ENCODE measurements around the gene HTATIP2. TPM values are rescaled to one million over a fixed set of nuclear protein-coding genes. Genes with fewer than 3 reads are reported as not detected.
A peak's percentile ranks its signal among the peaks of the same experiment; 100 is the strongest.

The HTATIP2 gene
- 10 to 100 TPM; 39.7 to 55.8 (median 41.4) TPM for total RNA-seq

DNA sequence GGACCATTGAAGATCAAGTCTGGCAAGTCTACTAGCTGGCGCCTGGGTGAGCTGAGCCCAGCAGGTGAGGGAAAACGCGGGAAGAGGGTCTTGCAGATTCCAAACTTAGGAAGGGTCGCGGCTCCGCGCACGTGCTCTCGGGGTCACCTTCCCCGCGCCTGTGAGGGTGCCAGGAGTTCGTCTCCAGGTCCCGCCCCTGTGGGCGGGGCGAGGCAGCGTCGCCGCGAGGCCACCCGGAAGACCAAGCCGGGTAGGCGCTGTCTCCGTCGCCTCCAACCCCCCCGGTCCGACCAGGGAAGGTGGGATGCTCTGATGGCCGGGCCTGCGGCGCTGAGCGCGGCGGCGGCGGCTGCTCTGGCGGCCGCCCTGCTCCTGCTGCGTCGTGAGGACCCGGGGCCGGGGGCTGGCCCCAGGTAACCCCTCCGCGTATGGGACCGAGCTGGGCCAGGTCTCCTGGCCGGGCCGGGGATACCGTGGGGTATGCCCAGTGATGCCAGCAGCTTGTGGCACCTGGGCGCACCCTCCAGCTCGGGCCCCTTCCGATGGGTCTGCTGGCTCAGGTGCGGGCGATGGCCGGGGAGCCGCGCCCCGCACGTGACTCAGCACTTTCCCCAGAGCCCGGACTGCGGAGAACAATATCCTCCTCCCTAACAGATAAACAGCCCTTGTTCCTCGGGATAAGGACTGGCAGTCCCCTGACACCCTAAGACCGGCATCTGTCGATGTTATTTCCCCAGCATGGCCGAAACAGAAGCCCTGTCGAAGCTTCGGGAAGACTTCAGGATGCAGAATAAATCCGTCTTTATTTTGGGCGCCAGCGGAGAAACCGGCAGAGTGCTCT, at the start of gene HTATIP2:
Gene HTATIP2 (plus strand): TSS at position 215 of the 841 bp plus-strand sequence. CDS start 524 bp downstream, at position 739.
- H3K4me1 ChIP-seq: no peaks in the 10 kb centered on the region
- intact Hi-C loops (cut with DNase I; ENCODE audit: low total_unique reads): no loop called here
- H3K27me3 ChIP-seq: no peaks in the 10 kb centered on the region

DNA sequence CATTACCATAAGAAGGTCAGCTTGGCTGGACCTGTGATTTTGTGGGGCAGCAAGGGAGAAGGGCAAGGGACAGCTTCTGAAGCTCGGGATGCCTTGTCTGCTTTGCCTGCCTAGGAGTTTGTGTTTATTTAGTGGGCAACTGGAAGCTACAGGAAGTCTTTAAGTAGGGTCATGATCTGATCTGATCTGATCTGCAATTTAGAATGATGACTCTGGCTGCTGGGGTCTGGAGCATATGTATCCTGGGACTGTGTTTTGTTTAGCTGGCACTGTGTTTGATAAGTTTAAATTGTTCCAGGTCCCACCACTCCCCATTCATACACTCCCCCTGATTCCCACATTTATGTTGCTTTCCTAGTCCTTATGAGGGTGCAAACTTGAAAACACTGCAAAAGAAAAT, 47.7 kb upstream of the HTATIP2 start:
- intact Hi-C loops (cut with DNase I; ENCODE audit: low total_unique reads): no loop called here
- H3K4me3 ChIP-seq: no peak overlapping the region
- TF ChIP-seq, protein P1, sequence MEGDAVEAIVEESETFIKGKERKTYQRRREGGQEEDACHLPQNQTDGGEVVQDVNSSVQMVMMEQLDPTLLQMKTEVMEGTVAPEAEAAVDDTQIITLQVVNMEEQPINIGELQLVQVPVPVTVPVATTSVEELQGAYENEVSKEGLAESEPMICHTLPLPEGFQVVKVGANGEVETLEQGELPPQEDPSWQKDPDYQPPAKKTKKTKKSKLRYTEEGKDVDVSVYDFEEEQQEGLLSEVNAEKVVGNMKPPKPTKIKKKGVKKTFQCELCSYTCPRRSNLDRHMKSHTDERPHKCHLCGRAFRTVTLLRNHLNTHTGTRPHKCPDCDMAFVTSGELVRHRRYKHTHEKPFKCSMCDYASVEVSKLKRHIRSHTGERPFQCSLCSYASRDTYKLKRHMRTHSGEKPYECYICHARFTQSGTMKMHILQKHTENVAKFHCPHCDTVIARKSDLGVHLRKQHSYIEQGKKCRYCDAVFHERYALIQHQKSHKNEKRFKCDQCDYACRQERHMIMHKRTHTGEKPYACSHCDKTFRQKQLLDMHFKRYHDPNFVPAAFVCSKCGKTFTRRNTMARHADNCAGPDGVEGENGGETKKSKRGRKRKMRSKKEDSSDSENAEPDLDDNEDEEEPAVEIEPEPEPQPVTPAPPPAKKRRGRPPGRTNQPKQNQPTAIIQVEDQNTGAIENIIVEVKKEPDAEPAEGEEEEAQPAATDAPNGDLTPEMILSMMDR (IDR thresholded peaks at IDR 0.05): no peak
- TF ChIP-seq POLR2AphosphoS5 (IDR thresholded peaks at IDR 0.05): no peak
- no peak for TF ChIP-seq POLR2A (IDR thresholded peaks at IDR 0.05)
- no peaks in the 10 kb centered on the region for H3K36me3 ChIP-seq
- no peaks in the 10 kb centered on the region for H3K27me3 ChIP-seq
- H3K27ac ChIP-seq: no peak overlapping the region
- H3K9me3 ChIP-seq: no peaks in the 10 kb centered on the region
- DNase-seq (ENCODE audit: low spot score in 2 of 2): no peak
- no peaks in the 10 kb centered on the region for H3K4me1 ChIP-seq

More for the DNA sequence above, at the start of gene HTATIP2:
- no peaks in the 10 kb centered on the region for H3K36me3 ChIP-seq
- peak within 1 kb of the TSS; percentile 73 to 98 (median 89) for H3K4me3 ChIP-seq
- H3K9me3 ChIP-seq: no peaks in the 10 kb centered on the region
- TF ChIP-seq, protein P1 (IDR thresholded peaks at IDR 0.05): no peak
- TF ChIP-seq POLR2A (IDR thresholded peaks at IDR 0.05): no peak
- no peak for TF ChIP-seq POLR2AphosphoS5 (IDR thresholded peaks at IDR 0.05)
- DNase-seq (ENCODE audit: low spot score in 2 of 2): peak in 1 of 2 donors; percentile 55
- peak within 1 kb of the TSS; percentile 88 to 93 for H3K27ac ChIP-seq

DNA sequence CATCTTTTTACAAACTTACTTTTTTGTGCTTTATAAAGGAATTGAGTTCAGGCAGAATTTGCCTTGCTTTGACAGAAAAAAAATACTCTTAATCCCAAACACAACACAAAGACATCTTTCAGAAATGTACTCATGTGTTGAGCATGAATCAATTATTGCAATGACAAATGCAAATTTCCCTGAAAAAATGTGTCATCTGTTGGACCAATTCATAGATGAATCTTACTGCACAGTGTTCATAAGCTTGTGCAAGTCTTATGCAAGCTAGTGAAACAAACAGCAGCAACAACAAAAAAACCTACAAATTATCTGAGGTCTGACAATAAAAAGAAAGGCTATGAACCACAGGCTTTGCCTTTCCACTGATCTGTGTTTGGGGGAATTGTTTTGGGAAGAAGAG, 42.3 kb upstream of the HTATIP2 start:
- H3K9me3 ChIP-seq: no peaks in the 10 kb centered on the region
- H3K27ac ChIP-seq: no peak overlapping the region
- no peak for TF ChIP-seq POLR2AphosphoS5 (IDR thresholded peaks at IDR 0.05)
- no peaks in the 10 kb centered on the region for H3K27me3 ChIP-seq
- intact Hi-C loops (cut with DNase I; ENCODE audit: low total_unique reads): no loop called here
- H3K36me3 ChIP-seq: no peaks in the 10 kb centered on the region
- no peak for DNase-seq (ENCODE audit: low spot score in 2 of 2)
- H3K4me1 ChIP-seq: no peaks in the 10 kb centered on the region
- no peak overlapping the region for H3K4me3 ChIP-seq

DNA sequence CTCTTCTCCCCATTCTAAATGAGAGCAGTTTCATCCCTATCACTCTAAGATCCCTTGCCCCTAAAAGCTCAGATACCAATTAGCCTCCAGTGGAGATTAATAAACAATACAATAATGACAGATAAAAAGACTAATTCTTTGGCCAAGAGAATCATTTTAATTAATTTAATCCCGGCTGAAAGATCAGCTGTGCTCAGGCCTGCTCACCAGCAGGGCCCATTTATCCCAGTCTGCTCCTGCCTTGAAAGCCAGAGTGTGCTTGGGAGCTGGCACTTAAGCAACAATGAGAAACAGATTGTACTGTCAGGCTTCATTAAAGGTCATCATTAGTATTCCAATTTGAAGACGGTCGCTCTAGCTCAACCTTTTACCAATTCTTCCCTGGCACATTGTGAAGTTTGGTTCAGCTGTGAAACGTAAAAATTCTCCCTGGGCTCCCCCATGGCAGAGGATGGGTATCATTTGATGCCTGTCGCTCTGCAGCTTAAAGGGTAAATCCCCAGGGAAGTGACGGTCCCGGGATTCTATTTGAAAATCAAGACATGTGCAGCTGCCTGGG, 36.1 kb upstream of the HTATIP2 start:
- Histone ChIP-seq H3K36me3 (no peaks in the 10 kb centered on the region), H3K27ac (no peak overlapping the region), H3K9me3 (no peaks in the 10 kb centered on the region), H3K4me3 (no peak overlapping the region), H3K27me3 (no peaks in the 10 kb centered on the region), H3K4me1 (no peaks in the 10 kb centered on the region)
- no peak for TF ChIP-seq POLR2A (IDR thresholded peaks at IDR 0.05)
- no peak for DNase-seq (ENCODE audit: low spot score in 2 of 2)
- intact Hi-C loops (cut with DNase I; ENCODE audit: low total_unique reads): no loop called here

DNA sequence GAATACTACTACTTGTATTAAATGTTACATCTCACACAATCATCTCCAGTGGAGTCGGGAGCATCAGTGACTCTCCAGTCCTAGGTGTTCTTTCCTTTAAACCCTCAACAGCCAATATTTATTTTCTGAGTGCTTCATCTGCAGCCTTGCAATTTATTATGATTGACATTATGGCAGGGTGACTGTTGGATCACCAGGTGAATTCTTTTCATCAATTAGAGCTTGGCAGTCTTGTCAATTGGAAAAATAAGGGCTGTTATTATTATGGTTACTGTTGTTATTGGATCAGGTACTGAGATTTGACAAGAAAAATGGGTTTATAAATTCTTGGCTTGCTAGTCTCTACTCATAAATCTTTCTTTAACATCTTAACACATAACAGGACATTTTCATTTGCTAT, 27.5 kb upstream of the HTATIP2 start:
- no peaks in the 10 kb centered on the region for H3K9me3 ChIP-seq
- no peak overlapping the region for H3K4me3 ChIP-seq
- no peaks in the 10 kb centered on the region for H3K4me1 ChIP-seq
- no peak overlapping the region for H3K27ac ChIP-seq
- no peak for DNase-seq (ENCODE audit: low spot score in 2 of 2)
- no peaks in the 10 kb centered on the region for H3K36me3 ChIP-seq
- intact Hi-C loops (cut with DNase I; ENCODE audit: low total_unique reads): loop anchor here (5.0 kb wide), 1 partner anchor 719 kb away; no protein-coding TSS in a partner anchor
- H3K27me3 ChIP-seq: peaks cover 0 to 13% of the 10 kb centered on the region in 2 donors
- TF ChIP-seq POLR2A (IDR thresholded peaks at IDR 0.05) (no peak), POLR2AphosphoS5 (IDR thresholded peaks at IDR 0.05) (no peak)
- TF ChIP-seq, protein P1 (IDR thresholded peaks at IDR 0.05): no peak
